ENCODE results near the gene SYNE1. TPM values are rescaled to one million over a fixed set of nuclear protein-coding genes. Genes with fewer than 3 reads are reported as not detected.

SYNE1 gene
- total RNA-seq, 1 experiment from 2014 or later: 3.0 TPM

GRCh38 chr6:152259234-152259633 lies 377.9 kb downstream of the SYNE1 start:
- no CpG with 5 or more reads among the region's 3 CpGs for WGBS (ENCODE audit: extremely low coverage, insufficient read length, low lambda C conversion rate)
- no peak overlapping the region for H3K4me3 Mint-ChIP-seq

More at GRCh38 chr6:152259234-152259633, 377.9 kb downstream of the SYNE1 start:
- Histone ChIP-seq H3K23me2 (ENCODE audit: insufficient read length, low read depth, low read length, poor library complexity, severe bottlenecking) (no peaks in the 10 kb centered on the region), H3K27me3 (ENCODE audit: insufficient read depth, low read length) (no peaks in the 10 kb centered on the region), H3K79me1 (ENCODE audit: insufficient read depth, low read depth, low read length, poor library complexity, severe bottlenecking) (no peaks in the 10 kb centered on the region), H3K9ac (ENCODE audit: extremely low read depth, insufficient read length, low read length) (no peak overlapping the region), H3K4me2 (ENCODE audit: insufficient read depth, insufficient read length, low read length) (no peak overlapping the region), H3K79me2 (ENCODE audit: insufficient read depth, low read length) (no peaks in the 10 kb centered on the region), H3K56ac (ENCODE audit: insufficient read length, low read depth, low read length) (no peak overlapping the region), H2BK120ac (ENCODE audit: low read depth, low read length, poor library complexity, severe bottlenecking) (no peak overlapping the region), H4K91ac (ENCODE audit: insufficient read length, low read depth, low read length) (no peak overlapping the region), H2AFZ (ENCODE audit: low read length) (no peak overlapping the region), H3K18ac (ENCODE audit: insufficient read length, low read depth, low read length) (no peak overlapping the region), H2BK12ac (ENCODE audit: insufficient read length, low read depth, low read length) (no peak overlapping the region), H3T11ph (ENCODE audit: low read length) (no peak overlapping the region), H3K14ac (ENCODE audit: insufficient read depth, low read length) (no peak overlapping the region), H3K27ac (ENCODE audit: insufficient read length, low read depth, low read length) (no peak overlapping the region), H2BK5ac (ENCODE audit: insufficient read length, low read length) (no peak overlapping the region), H4K8ac (replicated peaks; ENCODE audit: insufficient read length, low read depth, low read length) (no peak overlapping the region), H3K4ac (ENCODE audit: low read depth, low read length) (no peak overlapping the region), H4K20me1 (ENCODE audit: control insufficient read depth, insufficient read depth, insufficient read length) (no peaks in the 10 kb centered on the region), H3K9me3 (ENCODE audit: control insufficient read depth, low read depth, low read length) (peaks cover 16% of the 10 kb centered on the region), H4K5ac (ENCODE audit: insufficient read length, low read depth, low read length) (no peak overlapping the region), H3K4me1 (ENCODE audit: insufficient read depth, low read length) (no peaks in the 10 kb centered on the region), H3K23ac (ENCODE audit: insufficient read length, low read depth, low read length) (no peak overlapping the region), H2AK5ac (ENCODE audit: insufficient read length, low read length) (no peak overlapping the region), H2BK15ac (ENCODE audit: low read depth, low read length) (no peak overlapping the region), H2BK20ac (ENCODE audit: low read depth, low read length, poor library complexity, severe bottlenecking) (no peak overlapping the region)
- TF ChIP-seq CTCF (conservative IDR thresholded peaks at IDR 0.05): no peak
- no peak for DNase-seq
- Mint-ChIP-seq H3K9me3 (peaks cover 17 to 33% of the 10 kb centered on the region in 2 experiments), H3K27me3 (ENCODE audit: low read depth) (no peaks in the 10 kb centered on the region), H3K36me3 (ENCODE audit: insufficient read depth in 1 of 3, low read depth in 3 of 3) (peaks cover 8 to 11% (median 11%) of the 10 kb centered on the region in 3 experiments; a peak in 5 of 7 replicates), H3K27ac (no peak overlapping the region), H3K4me1 (no peaks in the 10 kb centered on the region)
